MM.1S (cell line): ENCODE results near the gene TMC6.

ENCODE experiments used
- DNase-seq: peaks from one replicate; pipeline ENCODE4 v3.0.0-alpha.2; 2015
- H2AFZ ChIP-seq: fragments of 300-600 bp; sonication (generic); 2 replicates; pipeline ENCODE4 v1.6.0; 2016; ENCODE audit warnings: antibody characterized with exemption, low read length
- H3F3A ChIP-seq: fragments of 300-600 bp; sonication (generic); 2 replicates; pipeline ENCODE4 v1.6.1; 2016; ENCODE audit warnings: mild to moderate bottlenecking, antibody characterized with exemption, low read length, moderate library complexity, mixed read lengths; ENCODE audit not compliant: insufficient read depth
- H3K27ac ChIP-seq: fragments of 300-600 bp; sonication (generic); 2 replicates; pipeline ENCODE4 v1.5.1; 2016; ENCODE audit warnings: mild to moderate bottlenecking, low read length
- H3K27me3 ChIP-seq: fragments of 300-600 bp; sonication (generic); replicated peaks from 2 replicates; pipeline ENCODE4 v1.6.0; 2016; ENCODE audit warnings: low read length; ENCODE audit not compliant: insufficient read depth
- H3K36me3 ChIP-seq: fragments of 300-600 bp; sonication (generic); replicated peaks from 2 replicates; pipeline ENCODE4 v1.6.1; 2016; ENCODE audit warnings: mild to moderate bottlenecking, low read length, mixed read lengths; ENCODE audit not compliant: insufficient read depth
- H3K4me1 ChIP-seq: fragments of 300-600 bp; sonication (generic); 2 replicates; pipeline ENCODE4 v1.6.1; 2016; ENCODE audit warnings: low read length, mixed read lengths
- H3K4me2 ChIP-seq: fragments of 300-600 bp; sonication (generic); 2 replicates; pipeline ENCODE4 v1.6.0; 2016; ENCODE audit warnings: low read depth, low read length
- H3K4me3 ChIP-seq: fragments of 300-600 bp; sonication (generic); 2 replicates; pipeline ENCODE4 v1.5.1; 2016; ENCODE audit warnings: low read length, mixed read lengths
- H3K79me2 ChIP-seq: fragments of 300-600 bp; sonication (generic); 2 replicates; pipeline ENCODE4 v1.6.1; 2016; ENCODE audit warnings: mixed run types, low read length, mixed read lengths
- H3K9ac ChIP-seq: fragments of 300-600 bp; sonication (generic); 2 replicates; pipeline ENCODE4 v1.6.1; 2016; ENCODE audit warnings: low read length, mixed read lengths
- H3K9me2 ChIP-seq: fragments of 300-600 bp; sonication (generic); replicated peaks from 2 replicates; pipeline ENCODE4 v1.6.1; 2016; ENCODE audit warnings: mild to moderate bottlenecking, low read length, mixed read lengths; ENCODE audit not compliant: insufficient read depth
- H3K9me3 ChIP-seq: fragments of 300-600 bp; sonication (generic); replicated peaks from 2 replicates; pipeline ENCODE4 v1.6.1; 2016; ENCODE audit warnings: mild to moderate bottlenecking, low read length, mixed read lengths; ENCODE audit not compliant: insufficient read depth
- H4K20me1 ChIP-seq: fragments of 300-600 bp; sonication (generic); 2 replicates; pipeline ENCODE4 v1.6.1; 2016; ENCODE audit warnings: mild to moderate bottlenecking, low read length, moderate library complexity, mixed read lengths; ENCODE audit not compliant: insufficient read depth
- CTCF ChIP-seq: fragments of 300-600 bp; sonication (generic); IDR thresholded peaks from 2 replicates; pipeline ENCODE4 v1.5.1; 2016; ENCODE audit warnings: antibody characterized with exemption, low read length, mixed read lengths
- EZH2 ChIP-seq: fragments of 300-600 bp; sonication (generic); optimal IDR thresholded peaks from 2 replicates; pipeline ENCODE3; 2017; ENCODE audit warnings: low read depth, mild to moderate bottlenecking, antibody characterized with exemption, low read length, mixed read lengths
- EZH2phosphoT487 ChIP-seq: fragments of 300-600 bp; sonication (generic); IDR thresholded peaks from 2 replicates; pipeline ENCODE4 v1.6.1; 2018; ENCODE audit warnings: antibody characterized with exemption, low read length

TMC6 gene

GRCh38 chr17:78164748-78165607 lies 36.4 kb upstream of the TMC6 start:
- TF ChIP-seq CTCF = no peak
- no peak for TF ChIP-seq EZH2phosphoT487
- no peak for TF ChIP-seq EZH2
- Histone ChIP-seq H3K4me1 (peaks cover 12% of the 10 kb centered on the region), H3K9me3 (no peaks in the 10 kb centered on the region)

GRCh38 chr17:78163881-78164747 lies 35.6 kb upstream of the TMC6 start:
- Histone ChIP-seq H3F3A (no peaks in the 10 kb centered on the region; the same call in 1 of the 2 replicates), H2AFZ (no peak overlapping the region), H3K79me2 (peaks cover 9% of the 10 kb centered on the region), H3K4me3 (no peak overlapping the region), H3K9me2 (no peaks in the 10 kb centered on the region), H3K4me2 (no peak overlapping the region), H3K9me3 (no peaks in the 10 kb centered on the region), H3K27me3 (no peaks in the 10 kb centered on the region), H4K20me1 (no peaks in the 10 kb centered on the region), H3K36me3 (no peaks in the 10 kb centered on the region), H3K4me1 (peaks cover 6% of the 10 kb centered on the region), H3K27ac (no peak overlapping the region), H3K9ac (no peak overlapping the region)
- TF ChIP-seq CTCF = no peak
- no peak for TF ChIP-seq EZH2
- TF ChIP-seq EZH2phosphoT487 = no peak
- DNase-seq = no peak

More at GRCh38 chr17:78164748-78165607, 36.4 kb upstream of the TMC6 start:
- Histone ChIP-seq H3K4me2 (no peak overlapping the region), H3K27ac (no peak overlapping the region), H3K36me3 (no peaks in the 10 kb centered on the region), H3K9ac (no peak overlapping the region), H2AFZ (no peak overlapping the region), H4K20me1 (no peaks in the 10 kb centered on the region), H3K4me3 (no peak overlapping the region), H3K9me2 (no peaks in the 10 kb centered on the region), H3F3A (peaks cover 8% of the 10 kb centered on the region), H3K79me2 (peaks cover 18% of the 10 kb centered on the region), H3K27me3 (no peaks in the 10 kb centered on the region)
- DNase-seq = no peak

- H3K4me3 ChIP-seq = no peak overlapping the region
- no peaks in the 10 kb centered on the region for H3K9me2 ChIP-seq
- H3K36me3 ChIP-seq = no peaks in the 10 kb centered on the region
- no peaks in the 10 kb centered on the region for H4K20me1 ChIP-seq
- no peak overlapping the region for H3K9ac ChIP-seq
- H3K27ac ChIP-seq = no peak overlapping the region
- no peaks in the 10 kb centered on the region for H3K9me3 ChIP-seq
- DNase-seq = no peak
- H3K4me2 ChIP-seq = no peak overlapping the region
- H3K27me3 ChIP-seq = no peaks in the 10 kb centered on the region
- peaks cover 12% of the 10 kb centered on the region for H3F3A ChIP-seq
- H3K79me2 ChIP-seq = no peaks in the 10 kb centered on the region
- H3K4me1 ChIP-seq = peaks cover 7% of the 10 kb centered on the region
- TF ChIP-seq EZH2phosphoT487 (no peak), CTCF (no peak), EZH2 (no peak)
- no peak overlapping the region for H2AFZ ChIP-seq
These were observed 31.1 kb upstream of the TMC6 start for GRCh38 chr17:78159575-78160158.
